Hindlimb muscle (tissue), 1 donor: ENCODE measurements around the gene STXBP5L. TPM values are rescaled to one million over a fixed set of nuclear protein-coding genes. Genes with fewer than 3 reads are reported as not detected.
"Not testable (repeated sequence)": the region's sequence is repeated elsewhere in the genome, so short reads cannot be mapped to it uniquely, and the experiment has no call there.

Experiments
- DNase-seq: peaks from one replicate; pipeline ENCODE4 v3.0.0-alpha.2; 2013
- polyA plus RNA-seq: library from polyadenylated mRNA; unstranded; fragments of 120-200 nt; gene quantifications from one replicate; pipeline ENCODE4 v1.2.1, GENCODE V29; 2013; ENCODE audit not compliant: insufficient read length

Gene STXBP5L
- polyA plus RNA-seq, 1 donor = not detected

DNA sequence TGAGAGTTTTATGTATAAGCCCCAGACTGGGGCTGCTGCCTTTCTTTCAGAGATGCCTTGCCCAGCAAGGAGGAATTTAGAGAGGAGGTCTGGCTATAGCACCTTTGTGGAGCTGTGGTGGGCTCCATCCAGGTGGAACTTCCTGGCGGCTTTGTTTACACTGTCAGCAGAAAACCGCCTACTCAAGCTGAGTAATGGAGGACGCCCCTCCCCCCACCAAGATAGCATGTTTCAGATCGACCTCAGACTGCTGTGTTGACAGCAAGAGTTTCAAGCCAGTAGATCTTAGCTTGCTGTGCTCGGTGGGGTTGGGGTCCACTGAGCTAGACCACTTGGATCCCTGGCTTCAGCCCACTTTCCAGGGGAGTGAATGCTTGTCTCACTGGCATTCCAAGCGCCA lies 155.6 kb downstream of the STXBP5L start:
- DNase-seq = no peak

GRCh38 chr3:121064121-121064520 lies 156.1 kb downstream of the STXBP5L start:
- DNase-seq = no peak

DNA sequence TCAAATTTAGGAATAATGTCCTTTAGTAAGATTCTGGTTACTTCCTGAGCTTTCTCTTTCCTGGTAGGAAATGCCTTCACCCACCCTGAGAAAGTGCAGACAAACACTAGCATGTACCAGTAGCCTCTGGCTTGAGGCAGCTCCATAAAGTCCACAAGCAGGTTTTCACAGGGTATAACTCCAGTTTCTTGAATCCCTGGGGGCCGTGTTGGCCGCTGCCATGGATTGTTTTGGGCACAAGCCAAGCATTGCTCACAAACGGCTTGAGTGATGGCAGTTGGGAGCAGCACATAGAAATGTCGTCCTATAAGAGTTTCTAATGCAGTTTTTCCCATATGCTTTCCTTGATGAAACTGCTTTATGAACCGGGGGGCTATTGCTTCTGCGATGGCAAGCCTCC lies 164.1 kb downstream of the STXBP5L start:
- DNase-seq = no peak

GRCh38 chr3:121073011-121073410 lies 165.0 kb downstream of the STXBP5L start:
- no peak for DNase-seq

DNA sequence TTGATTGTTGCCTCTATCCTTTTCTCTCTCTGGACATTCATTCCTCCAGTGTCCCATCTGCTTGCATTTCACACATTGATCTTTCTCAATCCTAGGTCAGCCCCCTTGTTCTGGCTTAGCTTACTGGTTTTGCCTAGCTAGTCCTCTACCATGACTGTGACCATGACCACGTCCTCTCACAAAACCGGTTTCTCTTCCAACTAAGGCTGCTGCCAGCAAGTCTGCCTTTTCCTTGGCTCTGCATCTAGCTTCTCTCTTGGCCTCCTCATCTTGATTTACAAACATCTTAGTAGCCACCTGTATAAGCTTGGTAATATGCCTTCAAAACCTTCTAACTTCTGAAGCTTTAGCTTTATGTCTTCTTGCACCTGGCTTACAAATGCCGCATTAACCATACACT lies 167.2 kb downstream of the STXBP5L start:
- DNase-seq = no peak

DNA sequence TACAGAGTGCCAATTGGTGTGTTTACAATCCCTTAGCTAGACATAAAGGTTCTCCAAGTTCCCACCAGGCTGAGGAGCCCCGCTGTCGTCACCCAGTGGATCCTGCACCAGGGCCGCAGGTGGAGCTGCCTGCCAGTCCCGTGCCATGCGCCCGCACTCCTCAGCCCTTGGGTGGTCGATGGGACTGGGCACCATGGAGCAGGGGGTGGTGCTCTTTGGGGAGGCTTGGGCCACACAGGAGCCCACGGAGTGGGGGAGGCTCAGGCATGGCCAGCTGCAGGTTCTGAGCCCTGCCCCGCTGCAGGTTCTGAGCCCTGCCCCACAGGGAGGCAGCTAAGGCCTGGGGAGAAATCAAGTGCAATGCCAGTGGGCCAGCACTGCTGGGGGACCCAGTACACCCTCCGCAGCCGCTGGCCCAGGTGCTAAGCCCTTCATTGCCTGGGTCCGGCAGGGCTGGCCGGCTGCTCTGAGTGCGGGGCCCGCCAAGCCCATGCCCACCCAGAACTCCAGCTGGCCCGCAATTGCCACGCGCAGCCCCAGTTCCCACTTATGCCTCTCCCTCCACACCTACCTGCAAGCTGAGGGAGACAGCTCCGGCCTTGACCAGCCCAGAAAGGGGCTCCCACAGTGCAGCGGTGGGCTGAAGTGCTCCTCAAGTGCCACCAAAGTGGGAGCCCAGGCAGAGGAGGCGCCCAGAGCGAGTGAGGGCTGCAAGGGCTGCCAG lies 170.5 kb downstream of the STXBP5L start:
- DNase-seq = not testable (repeated sequence)

DNA sequence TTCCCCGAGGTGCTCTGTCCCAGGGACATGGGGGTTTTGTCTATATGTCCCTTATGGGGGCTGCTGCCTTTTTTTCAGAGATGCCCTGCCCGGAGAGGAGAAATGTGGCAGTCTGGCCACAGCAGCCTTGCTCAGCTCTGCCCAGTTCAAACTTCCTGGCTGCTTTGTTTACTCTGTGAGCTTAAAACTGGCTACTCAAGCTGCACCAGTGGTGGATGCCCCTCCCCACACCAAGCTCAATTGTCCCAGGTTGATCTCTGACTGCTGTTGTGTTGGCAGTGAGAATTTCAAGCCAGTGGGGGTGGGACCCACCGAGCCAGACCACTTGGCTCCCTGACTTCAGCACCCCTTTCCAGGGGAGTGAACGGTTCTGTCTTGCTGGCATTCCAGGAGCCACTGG lies 188.9 kb downstream of the STXBP5L start:
- DNase-seq = no peak

DNA sequence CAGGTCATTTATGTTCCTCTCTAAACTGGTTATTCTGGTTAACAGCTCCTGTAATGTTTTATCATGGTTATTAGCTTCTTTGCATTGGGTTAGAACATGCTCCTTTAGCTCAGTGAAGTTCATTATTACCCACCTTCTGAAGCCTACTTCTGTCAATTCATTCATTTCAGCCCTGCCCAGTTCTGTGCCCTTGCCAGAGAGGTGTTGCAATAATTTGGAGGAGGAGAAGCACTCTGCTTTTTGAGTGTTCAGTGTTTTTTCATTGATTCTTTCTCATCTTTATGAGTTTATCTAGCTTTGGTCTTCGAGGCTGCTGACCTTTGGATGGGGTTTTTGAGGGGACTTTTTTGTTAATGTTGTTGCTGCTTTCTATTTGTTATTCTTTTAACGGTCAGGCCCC lies 203.1 kb downstream of the STXBP5L start:
- not testable (repeated sequence) for DNase-seq

- DNase-seq = no peak
These were observed 204.1 kb downstream of the STXBP5L start for GRCh38 chr3:121111914-121112612.

- no peak for DNase-seq
These were observed 218.2 kb downstream of the STXBP5L start for GRCh38 chr3:121126033-121126706.

DNA sequence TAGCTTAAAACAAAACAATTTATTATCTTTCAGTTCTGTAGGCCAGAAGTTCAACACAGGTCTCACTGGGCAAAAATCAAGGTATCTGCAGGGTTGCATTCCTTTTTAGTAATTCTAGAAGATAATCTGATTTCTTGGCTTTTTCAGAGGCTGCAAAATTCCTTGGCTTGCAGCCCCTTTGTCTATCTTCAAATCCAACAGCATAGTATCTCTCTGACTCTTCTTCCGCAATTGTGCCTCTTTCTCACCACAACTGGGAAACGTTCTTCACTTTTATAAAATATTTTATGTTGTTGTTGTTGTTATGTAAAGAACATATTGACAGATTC lies 218.7 kb downstream of the STXBP5L start:
- DNase-seq = no peak

DNA sequence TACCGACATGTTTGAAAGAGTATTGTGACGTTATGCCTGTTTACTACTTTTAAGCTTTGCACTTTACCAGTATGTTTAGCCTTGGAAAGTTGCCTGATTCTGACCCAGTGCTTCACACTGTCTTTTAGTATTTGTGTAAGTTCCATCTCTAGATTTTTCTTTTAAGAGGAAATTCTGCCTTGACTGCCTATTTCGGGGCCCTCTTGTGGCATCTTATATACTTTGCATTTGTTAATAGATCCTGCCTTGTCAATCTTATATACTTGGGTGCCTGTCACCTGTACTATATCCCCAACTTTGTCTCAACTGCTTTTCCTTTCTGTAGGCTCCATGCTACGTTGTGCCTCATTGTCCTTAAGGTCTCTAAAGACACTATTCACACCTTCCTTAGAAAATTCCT lies 244.6 kb downstream of the STXBP5L start:
- DNase-seq = no peak

- no peak for DNase-seq
These were observed 245.8 kb downstream of the STXBP5L start for GRCh38 chr3:121153851-121154250.

DNA sequence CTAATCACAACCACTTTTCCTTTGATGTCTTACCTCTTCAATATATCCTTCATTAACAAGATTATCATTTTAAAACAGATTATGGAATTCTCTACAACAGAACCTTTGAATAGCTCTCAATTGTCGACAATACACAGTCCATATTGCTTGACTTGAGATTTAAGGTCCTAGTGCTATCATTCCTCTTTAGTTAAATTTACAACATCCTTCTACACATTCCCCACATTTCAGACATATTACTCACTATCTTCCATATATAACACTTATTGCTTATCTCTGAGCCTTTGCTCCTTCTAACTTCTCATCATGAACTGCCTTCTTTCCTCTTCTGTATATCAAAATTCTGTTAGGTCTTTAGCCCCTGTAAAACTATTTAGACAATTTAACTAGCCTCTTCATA lies 247.0 kb downstream of the STXBP5L start:
- DNase-seq = no peak

DNA sequence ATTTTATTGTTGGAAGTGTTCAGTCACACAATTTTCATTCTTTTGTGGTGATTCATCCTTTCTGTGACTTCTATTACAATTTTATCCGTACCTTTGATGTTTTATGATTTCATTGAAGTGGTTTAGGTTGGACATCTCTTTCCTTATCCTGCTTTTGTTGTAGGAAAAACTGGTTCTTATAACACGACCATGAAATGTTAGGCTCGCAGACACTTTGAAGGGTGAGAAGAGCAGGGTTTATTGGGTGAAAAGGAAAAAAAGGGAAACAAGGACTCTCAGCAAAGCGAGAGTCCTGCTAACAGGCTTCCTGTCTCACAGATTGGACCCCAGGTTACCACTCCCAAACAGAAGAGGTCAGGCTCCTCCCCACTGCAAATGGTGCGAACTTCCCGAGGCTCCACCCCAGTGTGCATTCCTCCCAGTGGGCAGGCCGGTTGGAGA lies 257.4 kb downstream of the STXBP5L start:
- DNase-seq = no peak

DNA sequence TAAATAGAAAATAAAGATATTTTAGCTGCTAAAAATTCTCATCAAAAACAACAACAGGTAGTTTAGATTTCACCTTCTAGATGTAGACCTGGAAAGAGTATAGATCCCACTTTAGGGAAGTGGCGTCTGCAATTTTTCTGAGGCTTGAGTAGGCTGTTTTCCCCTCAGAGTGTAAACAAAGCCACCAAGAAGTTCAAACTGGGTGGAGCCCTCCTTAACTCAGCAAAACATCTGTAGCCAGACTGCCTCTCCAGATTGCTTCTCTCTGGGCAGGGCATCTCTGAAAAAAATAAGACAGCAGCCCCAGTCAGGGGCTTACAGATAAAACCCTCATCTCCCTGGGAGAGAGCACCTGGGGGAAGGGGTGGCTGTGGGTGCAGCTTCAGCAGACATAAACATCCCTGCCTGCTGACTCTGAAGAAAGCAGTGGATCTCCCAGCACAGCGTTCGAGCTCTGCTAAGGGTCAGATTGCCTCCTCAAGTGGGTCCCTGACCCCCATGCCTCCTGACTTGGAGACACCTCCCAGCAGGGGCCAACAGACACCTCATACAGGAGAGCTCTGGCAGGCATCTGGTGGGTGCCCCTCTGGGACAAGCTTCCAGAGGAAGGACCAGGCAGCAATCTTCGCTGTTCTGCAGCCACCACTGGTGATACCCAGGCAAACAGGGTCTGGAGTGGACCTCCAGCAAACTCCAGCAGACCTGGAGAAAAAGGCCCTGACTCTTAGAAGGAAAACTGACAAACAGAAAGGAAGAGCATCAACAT lies 259.6 kb downstream of the STXBP5L start:
- DNase-seq = no peak

- DNase-seq = no peak
These were observed 267.1 kb downstream of the STXBP5L start for GRCh38 chr3:121175083-121175482.

- not testable (repeated sequence) for DNase-seq
These were observed 282.6 kb downstream of the STXBP5L start for GRCh38 chr3:121190626-121191025.

DNA sequence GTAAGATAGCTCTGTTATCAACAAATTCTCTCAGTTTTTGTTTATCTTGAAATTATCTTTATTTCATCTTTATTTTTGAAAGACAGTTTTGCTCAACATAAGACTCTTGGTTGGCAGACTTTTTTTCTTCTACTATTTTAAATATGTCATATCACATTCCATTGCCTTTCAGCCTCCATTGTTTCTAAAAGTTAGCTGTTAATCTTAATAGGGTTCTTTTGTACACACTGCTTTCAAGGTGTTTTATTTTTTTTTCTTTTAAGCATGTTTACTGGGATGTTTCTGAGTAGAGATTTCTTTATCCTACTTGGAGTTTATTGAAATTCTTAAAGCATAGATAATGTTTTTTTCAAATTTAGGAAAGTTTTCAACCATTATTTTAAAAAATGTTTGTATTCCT lies 294.6 kb downstream of the STXBP5L start:
- DNase-seq = no peak

DNA sequence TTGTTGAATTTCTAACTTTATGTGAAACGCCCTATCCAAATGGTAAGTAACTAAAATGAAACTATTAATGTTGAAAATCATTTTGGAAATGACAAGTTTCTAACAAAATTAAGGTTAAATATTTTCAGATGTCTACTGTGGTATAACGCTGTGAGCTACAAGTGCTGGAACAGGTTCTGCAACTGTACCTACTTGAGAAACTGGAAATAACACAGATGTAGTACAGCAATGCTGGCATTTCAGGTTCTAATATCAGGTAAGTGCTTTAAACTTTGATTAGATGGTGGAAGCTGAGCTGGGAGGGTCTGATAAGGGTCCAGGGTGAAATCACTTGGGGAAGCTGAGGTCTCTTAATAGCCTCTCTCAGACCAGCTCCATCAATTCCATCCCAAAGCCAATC lies 315.1 kb downstream of the STXBP5L start:
- no peak for DNase-seq

GRCh38 chr3:121228971-121229370 lies 321.0 kb downstream of the STXBP5L start:
- no peak for DNase-seq

- not testable (repeated sequence) for DNase-seq
These were observed 322.2 kb downstream of the STXBP5L start for GRCh38 chr3:121230194-121230593.

DNA sequence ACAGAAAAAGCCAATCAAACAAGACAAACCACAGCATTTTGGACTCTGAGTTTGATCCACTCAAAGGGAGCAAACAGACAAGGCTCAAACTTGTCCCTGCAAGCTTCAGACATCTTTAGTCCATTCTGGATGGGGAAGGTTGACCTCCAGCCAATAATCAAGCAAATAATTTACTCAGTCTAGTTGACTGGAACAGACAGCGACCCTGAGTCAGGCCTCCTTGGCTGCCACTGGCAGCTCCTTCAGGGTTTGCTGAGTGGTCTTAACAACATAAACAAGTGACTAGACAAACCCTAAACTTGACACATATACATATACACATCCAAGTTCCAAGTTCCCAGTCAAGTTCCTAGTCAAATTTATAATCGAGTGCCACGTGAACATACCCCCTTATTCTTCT lies 323.9 kb downstream of the STXBP5L start:
- DNase-seq = no peak
